GM18505 (cell line): ENCODE results near the gene ROPN1.

Experiments used
- ATAC-seq: cut with Tn5 transposase; IDR thresholded peaks from one replicate; pipeline ENCODE4 v1.9.1; 2021; ENCODE audit not compliant: unreplicated experiment
- POLR2A ChIP-seq: IDR thresholded peaks from 4 replicates; pipeline ENCODE4 v1.6.1; 2011; ENCODE audit warnings: borderline replicate concordance; ENCODE audit not compliant: insufficient read depth, insufficient read length; ENCODE audit errors: extremely low read depth

The ROPN1 gene

GRCh38 chr3:123939706-123940105 is 52.2 kb downstream of the ROPN1 start:
- no peak for ATAC-seq
- no peak for TF ChIP-seq POLR2A

GRCh38 chr3:123936400-123936799 is 55.5 kb downstream of the ROPN1 start:
- no peak for ATAC-seq
- TF ChIP-seq POLR2A = no peak

GRCh38 chr3:123935830-123936229 is 56.1 kb downstream of the ROPN1 start:
- ATAC-seq = no peak
- TF ChIP-seq POLR2A = no peak

GRCh38 chr3:123934250-123934649 is 57.7 kb downstream of the ROPN1 start:
- no peak for TF ChIP-seq POLR2A
- ATAC-seq = no peak

- no peak for ATAC-seq
- no peak for TF ChIP-seq POLR2A
Observed at GRCh38 chr3:123930445-123930844, 61.5 kb downstream of the ROPN1 start.

- TF ChIP-seq POLR2A = no peak
- no peak for ATAC-seq
Observed at GRCh38 chr3:123929325-123929724, 62.6 kb downstream of the ROPN1 start.

DNA sequence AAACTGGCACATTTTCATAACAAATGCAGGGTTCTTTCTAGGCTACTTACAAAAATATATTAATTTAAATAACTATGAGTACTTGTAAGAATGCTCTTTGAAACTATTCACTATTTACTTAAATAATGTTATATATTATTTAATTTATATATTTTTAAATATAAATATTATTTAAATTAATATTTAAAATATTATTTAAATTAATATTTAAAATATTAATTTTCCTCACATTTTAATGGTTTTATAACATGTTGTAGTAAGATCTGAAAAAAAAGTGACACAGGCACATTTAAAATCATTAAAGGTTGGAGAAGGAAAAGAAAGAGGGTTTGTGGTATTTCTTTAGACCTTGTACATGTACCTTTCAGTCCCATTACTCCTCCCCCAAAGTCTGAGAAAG is 65.5 kb downstream of the ROPN1 start:
- TF ChIP-seq POLR2A = no peak
- ATAC-seq = no peak

DNA sequence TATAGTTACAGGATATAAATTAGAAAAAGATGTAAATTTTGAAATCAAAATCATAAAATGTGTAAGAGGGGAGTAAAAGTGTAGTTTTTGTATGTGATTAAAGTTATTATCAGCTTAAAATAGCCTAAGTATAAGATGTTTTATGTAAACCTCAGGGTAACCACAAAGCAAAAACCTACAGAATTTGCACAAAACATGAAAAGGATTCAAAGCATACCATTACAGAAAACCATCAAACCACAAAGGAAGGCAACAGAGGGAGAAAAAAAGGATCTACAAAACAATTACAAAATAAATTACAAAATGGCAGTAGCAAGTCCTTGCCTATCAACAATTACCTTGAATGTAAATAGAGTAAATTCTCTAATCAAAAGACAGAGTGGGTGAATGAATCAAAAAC is 71.1 kb downstream of the ROPN1 start:
- TF ChIP-seq POLR2A = no peak
- no peak for ATAC-seq

GRCh38 chr3:123920383-123920782 is 71.5 kb downstream of the ROPN1 start:
- ATAC-seq = no peak
- no peak for TF ChIP-seq POLR2A

DNA sequence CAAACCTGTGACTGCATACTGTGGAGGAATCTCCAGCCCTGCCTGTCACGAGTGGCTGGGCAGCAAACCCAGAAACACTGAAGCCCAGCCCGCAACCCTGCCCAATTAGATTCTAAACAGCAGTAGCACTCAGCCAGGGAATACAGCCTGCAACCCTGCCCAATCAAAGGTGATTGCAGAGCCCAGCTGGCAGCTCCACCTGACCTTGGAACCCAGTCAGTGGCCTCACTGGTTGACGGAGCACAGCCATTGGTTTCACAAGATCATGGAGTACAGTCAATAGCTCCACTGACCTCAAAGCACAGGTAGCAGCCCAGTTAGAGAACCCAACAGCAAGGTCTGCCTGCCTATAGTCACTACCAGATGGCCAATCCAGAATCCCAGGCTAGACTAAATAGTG is 72.6 kb downstream of the ROPN1 start:
- no peak for TF ChIP-seq POLR2A
- no peak for ATAC-seq
